ACHN (cell line): ENCODE results near the gene ZDHHC5.
"Not testable (repeated sequence)": the region's sequence is repeated elsewhere in the genome, so short reads cannot be mapped to it uniquely, and the experiment has no call there.

Experiments
- DNase-seq: peaks from one replicate; pipeline ENCODE4 v3.0.0-alpha.2; 2015
- in situ Hi-C: cut with HindIII; loops from 2 replicates; pipeline ENCODE4 v1.10.0; 2017; ENCODE audit warnings: low sequenced_read_pairs, low pct_ligation_motif_present, low pct_unique_long_range_greater_than_20kb

The ZDHHC5 gene

GRCh38 chr11:57709802-57710367 is 42.0 kb downstream of the ZDHHC5 start:
- in situ Hi-C loops, result no loop called here
- no peak for DNase-seq

GRCh38 chr11:57711414-57712255 is 43.7 kb downstream of the ZDHHC5 start, which contains the start of gene MED19:
Gene MED19 (minus strand): TSS chr11:57712215. CDS start chr11:57712179, 36 bp downstream.
- peak; percentile 87 for DNase-seq
- in situ Hi-C loops, result no loop called here

GRCh38 chr11:57712256-57713150 is 44.6 kb downstream of the ZDHHC5 start, which contains the start of gene TMX2:
Gene TMX2 (plus strand): TSS chr11:57712593. CDS start chr11:57712619, 26 bp downstream.
- DNase-seq, result peak; percentile 97
- in situ Hi-C loops, result no loop called here

GRCh38 chr11:57713835-57714234 is 45.9 kb downstream of the ZDHHC5 start:
- no peak for DNase-seq
- in situ Hi-C loops, result no loop called here

DNA sequence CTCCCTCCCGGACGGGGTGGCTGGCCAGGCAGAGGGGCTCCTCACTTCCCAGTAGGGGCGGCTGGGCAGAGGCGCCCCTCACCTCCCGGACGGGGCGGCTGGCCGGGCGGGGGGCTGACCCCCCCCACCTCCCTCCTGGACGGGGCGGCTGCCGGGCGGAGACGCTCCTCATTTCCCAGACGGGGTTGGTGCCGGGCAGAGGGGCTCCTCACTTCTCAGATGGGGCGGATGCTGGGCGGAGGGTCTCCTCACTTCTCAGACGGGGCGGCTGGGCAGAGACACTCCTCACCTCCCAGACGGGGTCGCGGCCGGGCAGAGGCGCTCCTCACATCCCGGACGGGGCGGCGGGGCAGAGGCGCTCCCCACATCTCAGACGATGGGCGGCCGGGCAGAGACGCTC is 48.8 kb downstream of the ZDHHC5 start:
- DNase-seq, in situ Hi-C loops: not testable (repeated sequence)

DNA sequence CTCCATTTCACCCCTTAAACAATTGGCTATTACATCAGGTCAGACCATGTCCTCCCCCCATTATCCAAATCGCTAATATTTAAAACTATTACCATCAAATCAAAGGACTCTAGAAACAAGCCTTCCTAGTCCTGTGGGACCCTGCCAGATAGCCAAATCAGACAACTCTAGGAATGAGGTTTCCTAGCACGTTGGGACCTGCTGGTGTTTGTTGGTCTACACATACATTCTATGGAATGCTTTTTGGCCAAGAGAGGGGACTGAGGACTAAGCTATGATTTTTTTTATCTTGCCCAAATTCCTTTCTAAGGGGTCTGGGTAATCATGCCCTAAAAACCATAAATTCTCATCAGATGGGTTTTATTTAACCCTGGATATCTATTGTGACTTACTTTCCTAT is 59.3 kb downstream of the ZDHHC5 start:
- in situ Hi-C loops, result no loop called here
- DNase-seq, result no peak

- DNase-seq, result no peak
- in situ Hi-C loops, result no loop called here
These were observed 60.9 kb downstream of the ZDHHC5 start for GRCh38 chr11:57728829-57729228.

- in situ Hi-C loops, result no loop called here
- no peak for DNase-seq
These were observed 61.6 kb downstream of the ZDHHC5 start for GRCh38 chr11:57729479-57729878.

GRCh38 chr11:57732661-57733060 is 64.7 kb downstream of the ZDHHC5 start:
- no peak for DNase-seq
- in situ Hi-C loops, result no loop called here

GRCh38 chr11:57735619-57736298 is 67.8 kb downstream of the ZDHHC5 start:
- no peak for DNase-seq
- in situ Hi-C loops, result no loop called here

- in situ Hi-C loops, result no loop called here
- DNase-seq, result peak; percentile 96
These were observed 73.5 kb downstream of the ZDHHC5 start, which contains the start of gene SELENOH for GRCh38 chr11:57741132-57742086. Gene SELENOH (plus strand): TSS chr11:57741491. CDS start chr11:57741596, 105 bp downstream.

DNA sequence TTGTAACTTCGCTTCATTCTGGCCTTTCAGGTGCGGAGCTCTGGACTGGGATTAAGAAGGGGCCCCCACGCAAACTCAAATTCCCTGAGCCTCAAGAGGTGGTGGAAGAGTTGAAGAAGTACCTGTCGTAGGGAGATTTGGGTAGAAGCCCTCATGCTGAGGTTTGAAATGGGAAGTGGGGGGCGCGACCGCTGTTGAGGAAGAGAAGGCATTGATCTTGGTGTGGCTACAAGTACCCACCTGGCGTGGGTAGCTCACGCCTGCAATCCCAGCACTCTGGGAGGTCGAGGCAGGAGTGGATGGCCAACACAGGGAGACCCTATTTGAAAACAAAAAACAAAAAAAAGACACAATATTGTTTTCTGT is 74.2 kb downstream of the ZDHHC5 start:
- no peak for DNase-seq
- in situ Hi-C loops, result no loop called here

DNA sequence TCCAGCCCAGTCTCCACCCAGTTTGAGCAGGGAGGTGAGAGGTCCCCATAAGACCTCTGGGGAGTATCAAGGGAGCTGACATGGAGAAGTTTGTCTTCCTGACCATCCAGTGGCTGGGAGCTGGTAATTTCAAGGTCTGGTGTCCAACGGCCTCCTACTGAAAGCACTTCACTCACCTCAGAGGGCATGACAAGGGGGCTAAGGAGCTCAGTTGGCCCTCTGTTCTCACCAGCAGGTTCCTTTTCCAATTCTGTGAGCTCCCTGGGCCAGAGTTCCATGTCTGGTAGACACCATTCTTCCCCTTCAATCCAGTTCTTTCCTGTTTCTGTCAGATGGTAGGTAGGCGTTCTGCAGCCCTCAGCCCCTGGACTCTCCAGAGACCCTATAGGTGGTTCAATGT is 76.4 kb downstream of the ZDHHC5 start:
- no peak for DNase-seq
- in situ Hi-C loops, result no loop called here

DNA sequence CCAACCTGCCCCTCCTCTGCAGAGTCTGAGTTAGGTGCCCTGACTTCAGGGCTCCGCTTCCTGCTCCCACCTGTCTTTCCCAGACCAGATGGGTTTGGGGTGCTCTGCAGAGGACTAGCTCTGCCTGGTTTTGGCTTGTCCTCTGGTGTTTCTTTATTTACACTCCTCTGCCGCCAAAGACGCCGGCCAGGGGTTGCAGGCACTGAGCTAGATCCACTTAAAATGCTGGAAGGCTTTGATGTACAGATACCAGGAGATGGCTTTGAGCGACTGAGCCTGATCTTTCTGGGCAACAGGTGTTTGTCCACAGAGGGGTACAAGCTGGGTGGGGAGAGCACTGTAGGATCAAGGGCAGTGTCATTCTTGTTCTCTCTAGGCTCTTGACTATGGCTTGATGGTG is 77.3 kb downstream of the ZDHHC5 start:
- no peak for DNase-seq
- in situ Hi-C loops, result no loop called here

DNA sequence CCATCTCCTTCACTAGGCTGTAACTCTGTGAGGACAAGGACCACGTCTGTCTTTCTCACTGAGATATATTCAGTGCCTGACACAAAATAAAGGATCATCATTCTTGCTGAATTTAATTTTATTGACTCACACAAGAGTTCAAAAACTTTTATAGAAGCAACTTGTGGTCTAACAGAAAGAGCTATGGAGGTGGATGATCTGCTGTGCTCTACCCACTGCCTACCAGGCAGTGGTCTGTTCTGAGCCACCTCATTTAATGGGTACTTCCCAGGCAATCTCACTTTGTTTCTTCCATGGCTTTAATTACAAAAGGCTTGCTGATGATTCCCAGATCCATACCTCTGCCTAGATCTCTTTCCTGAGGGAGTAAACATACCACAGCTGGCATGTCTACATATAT is 79.0 kb downstream of the ZDHHC5 start:
- in situ Hi-C loops, result no loop called here
- no peak for DNase-seq
